Measurements from ENCODE around the gene KREMEN2.
"Not testable (repeated sequence)": the region's sequence is repeated elsewhere in the genome, so short reads cannot be mapped to it uniquely, and the experiment has no call there.

The KREMEN2 gene

GRCh38 chr16:2925951-2926649, 38.0 kb upstream of the KREMEN2 start:
- TF ChIP-seq CTCF (IDR thresholded peaks at IDR 0.05; ENCODE audit: insufficient read depth, low read depth, low read length, missing control alignments): no peak
- no peak for DNase-seq (ENCODE audit: low read depth)
- no peak overlapping the region for H3K4me3 ChIP-seq (ENCODE audit: low read depth, low read length)

- no peak for TF ChIP-seq CTCF (IDR thresholded peaks at IDR 0.05; ENCODE audit: insufficient read depth, low read depth, low read length, missing control alignments)
- no peak for DNase-seq (ENCODE audit: low read depth)
- peak overlapping the region; percentile 29; the same call in 1 of the 2 replicates for H3K4me3 ChIP-seq (ENCODE audit: low read depth, low read length)
Measured at GRCh38 chr16:2926650-2926999, 37.5 kb upstream of the KREMEN2 start.

- DNase-seq (ENCODE audit: low read depth): peak; percentile 89
- peak overlapping the region; percentile 29; the same call in 1 of the 2 replicates for H3K4me3 ChIP-seq (ENCODE audit: low read depth, low read length)
Measured at GRCh38 chr16:2927010-2927646, 36.9 kb upstream of the KREMEN2 start.

GRCh38 chr16:2928151-2928550, 35.9 kb upstream of the KREMEN2 start:
- H3K4me3 ChIP-seq (ENCODE audit: low read depth, low read length); DNase-seq (ENCODE audit: low read depth): not testable (repeated sequence)

More at GRCh38 chr16:2927010-2927646, 36.9 kb upstream of the KREMEN2 start:
- peak; percentile 92 for TF ChIP-seq CTCF (IDR thresholded peaks at IDR 0.05; ENCODE audit: insufficient read depth, low read depth, low read length, missing control alignments)

GRCh38 chr16:2928796-2929195, 35.3 kb upstream of the KREMEN2 start:
- H3K4me3 ChIP-seq (ENCODE audit: low read depth, low read length): no peak overlapping the region
- TF ChIP-seq CTCF (IDR thresholded peaks at IDR 0.05; ENCODE audit: insufficient read depth, low read depth, low read length, missing control alignments): no peak

GRCh38 chr16:2929693-2930092, 34.4 kb upstream of the KREMEN2 start:
- DNase-seq (ENCODE audit: low read depth): no peak
- H3K4me3 ChIP-seq (ENCODE audit: low read depth, low read length): no peak overlapping the region
- no peak for TF ChIP-seq CTCF (IDR thresholded peaks at IDR 0.05; ENCODE audit: insufficient read depth, low read depth, low read length, missing control alignments)

More at GRCh38 chr16:2928796-2929195, 35.3 kb upstream of the KREMEN2 start:
- DNase-seq (ENCODE audit: low read depth): no peak

- no peak for DNase-seq (ENCODE audit: low read depth)
- H3K4me3 ChIP-seq (ENCODE audit: low read depth, low read length): no peak overlapping the region
- TF ChIP-seq CTCF (IDR thresholded peaks at IDR 0.05; ENCODE audit: insufficient read depth, low read depth, low read length, missing control alignments): no peak
Measured at GRCh38 chr16:2930236-2930635, 33.8 kb upstream of the KREMEN2 start.

- not testable (repeated sequence) for H3K4me3 ChIP-seq (ENCODE audit: low read depth, low read length); DNase-seq (ENCODE audit: low read depth)
Measured at GRCh38 chr16:2931231-2931914, 32.7 kb upstream of the KREMEN2 start.

Measured in GM12865 (cell line).